Keratinocyte (primary cell): ENCODE data around the gene MAGI3.

Source experiments
- EZH2 ChIP-seq: IDR thresholded peaks from one replicate; pipeline ENCODE4 v1.6.1; 2012; ENCODE audit warnings: inconsistent platforms, mild to moderate bottlenecking, low read length, moderate library complexity
- TF ChIP-seq, protein P1 (sequence below), 3 experiments: IDR thresholded peaks in 1 of 3; conservative IDR thresholded peaks in 1 of 3; optimal IDR thresholded peaks in 1 of 3; 2 replicates in 2 of 3; 3 replicates in 1 of 3; pipeline versions ENCODE3 to v1.5.1; 2011; ENCODE audit warnings: low read length in 3 of 3, mild to moderate bottlenecking in 3 of 3, moderate library complexity in 2 of 3, control low read depth in 1 of 3, inconsistent platforms in 1 of 3; ENCODE audit not compliant: insufficient read depth in 2 of 3; ENCODE audit errors: extremely low read depth in 1 of 3

DNA sequence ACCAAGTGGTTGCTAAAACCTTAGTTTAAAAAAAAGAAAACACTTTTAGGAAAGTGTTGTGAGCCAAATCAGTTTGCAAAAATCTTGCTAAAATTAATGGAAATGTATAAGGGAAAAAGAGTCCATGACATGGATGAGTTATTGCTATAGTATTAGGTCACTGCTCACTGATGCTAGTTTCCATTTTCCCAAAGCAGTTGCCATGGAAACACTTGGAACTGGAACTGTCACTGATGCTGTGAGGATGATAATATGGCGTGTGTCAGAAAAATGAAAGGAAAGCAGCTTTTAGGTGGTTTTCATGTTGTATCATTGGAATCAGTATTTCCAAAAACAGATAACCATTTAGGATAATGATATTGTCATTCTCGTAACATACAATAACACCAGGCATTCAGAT lies 264.6 kb downstream of the MAGI3 start:
- TF ChIP-seq, protein P1, sequence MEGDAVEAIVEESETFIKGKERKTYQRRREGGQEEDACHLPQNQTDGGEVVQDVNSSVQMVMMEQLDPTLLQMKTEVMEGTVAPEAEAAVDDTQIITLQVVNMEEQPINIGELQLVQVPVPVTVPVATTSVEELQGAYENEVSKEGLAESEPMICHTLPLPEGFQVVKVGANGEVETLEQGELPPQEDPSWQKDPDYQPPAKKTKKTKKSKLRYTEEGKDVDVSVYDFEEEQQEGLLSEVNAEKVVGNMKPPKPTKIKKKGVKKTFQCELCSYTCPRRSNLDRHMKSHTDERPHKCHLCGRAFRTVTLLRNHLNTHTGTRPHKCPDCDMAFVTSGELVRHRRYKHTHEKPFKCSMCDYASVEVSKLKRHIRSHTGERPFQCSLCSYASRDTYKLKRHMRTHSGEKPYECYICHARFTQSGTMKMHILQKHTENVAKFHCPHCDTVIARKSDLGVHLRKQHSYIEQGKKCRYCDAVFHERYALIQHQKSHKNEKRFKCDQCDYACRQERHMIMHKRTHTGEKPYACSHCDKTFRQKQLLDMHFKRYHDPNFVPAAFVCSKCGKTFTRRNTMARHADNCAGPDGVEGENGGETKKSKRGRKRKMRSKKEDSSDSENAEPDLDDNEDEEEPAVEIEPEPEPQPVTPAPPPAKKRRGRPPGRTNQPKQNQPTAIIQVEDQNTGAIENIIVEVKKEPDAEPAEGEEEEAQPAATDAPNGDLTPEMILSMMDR (optimal IDR thresholded peaks at IDR 0.05 in 1 of 3, IDR thresholded peaks at IDR 0.05 in 1 of 3, conservative IDR thresholded peaks at IDR 0.05 in 1 of 3; ENCODE audit: extremely low read depth in 1 of 3, insufficient read depth in 2 of 3, low read length in 3 of 3): no peak
- TF ChIP-seq EZH2: no peak
